Endothelial cell of umbilical vein (primary cell): ENCODE measurements around the gene SORCS1. TPM values are rescaled to one million over a fixed set of nuclear protein-coding genes. Genes with fewer than 3 reads are reported as not detected.

ENCODE experiments used
- BruUV-seq: library from RNA; stranded (reverse); fragments of 400-500 nt; replicated peaks from 2 replicates; lab custom pipeline; 2021; lab: Mats Ljungman, UMichigan
- CTCF ChIA-PET: fragments of 300-600, 350-600 bp; sonication (Branson Sonifier 250); formaldehyde crosslinking; loops from one replicate; lab custom pipeline; 2021; ENCODE audit warnings: antibody characterized with exemption, inconsistent platforms; lab: Charles Lee
- POLR2A ChIA-PET: fragments of 300-600, 350-600 bp; sonication (Branson Sonifier 250); formaldehyde crosslinking; loops from one replicate; lab custom pipeline; 2021; ENCODE audit warnings: antibody characterized with exemption, inconsistent platforms; lab: Charles Lee
- DNase-seq: peaks from one replicate; pipeline ENCODE4 v3.0.0-alpha.2; 2011; ENCODE audit warnings: low read depth, low spot score
- FAIRE-seq: peaks from 2 replicates; lab custom pipeline; 2011; peaks lifted over from hg19 to GRCh38; lab: Jason Lieb, UNC
- H2AFZ ChIP-seq: 2 replicates; pipeline ENCODE4 v1.6.0; 2012; ENCODE audit warnings: low read depth, low read length, control low read depth, inconsistent platforms
- H3K27ac ChIP-seq: 2 replicates; pipeline ENCODE4 v1.5.1; 2011; ENCODE audit warnings: low read depth, mild to moderate bottlenecking, control low read depth, low read length, moderate library complexity; ENCODE audit not compliant: insufficient read depth
- H3K27me3 ChIP-seq, 2 experiments: 2 replicates each; pipeline versions ENCODE4 v1.6.0 to v1.6.1; 2011; ENCODE audit warnings: low read length in 2 of 2, mixed read lengths in 1 of 2; ENCODE audit not compliant: control insufficient read depth in 2 of 2, insufficient read depth in 2 of 2
- H3K36me3 ChIP-seq, 2 experiments: 2 replicates in 1 of 2; 3 replicates in 1 of 2; pipeline ENCODE4 v1.5.1; 2011; ENCODE audit warnings: low read length in 2 of 2, mild to moderate bottlenecking in 1 of 2, moderate library complexity in 1 of 2; ENCODE audit not compliant: control insufficient read depth in 2 of 2, insufficient read depth in 2 of 2; ENCODE audit errors: extremely low read depth in 1 of 2
- H3K4me1 ChIP-seq: 3 replicates; pipeline ENCODE4 v1.5.1; 2011; ENCODE audit warnings: mild to moderate bottlenecking, low read length; ENCODE audit not compliant: control insufficient read depth, insufficient read depth; ENCODE audit errors: extremely low read depth
- H3K4me2 ChIP-seq: 2 replicates; pipeline ENCODE4 v1.6.1; 2011; ENCODE audit warnings: low read length, control low read depth, mixed read lengths; ENCODE audit not compliant: insufficient read depth
- H3K4me3 ChIP-seq, 3 experiments: fragments of 200-600 bp in 1 of 3; sonication (generic), shearing (Covaris generic) in 1 of 3; replicated peaks in 1 of 3; 2 replicates each; pipeline ENCODE4 v1.5.1; 2011 to 2016; ENCODE audit warnings: control low read depth in 3 of 3, low read length in 3 of 3, mild to moderate bottlenecking in 2 of 3, inconsistent platforms in 1 of 3, low read depth in 1 of 3, moderate library complexity in 1 of 3; ENCODE audit not compliant: insufficient read depth in 1 of 3
- H3K79me2 ChIP-seq: 2 replicates; pipeline ENCODE4 v1.6.0; 2012; ENCODE audit warnings: low read length, inconsistent platforms; ENCODE audit not compliant: control insufficient read depth, insufficient read depth
- H3K9ac ChIP-seq: replicated peaks from 2 replicates; pipeline ENCODE3; 2011; ENCODE audit warnings: low read length, control low read depth; ENCODE audit not compliant: insufficient read depth; ENCODE audit errors: extremely low read depth
- H3K9me1 ChIP-seq: replicated peaks from 3 replicates; pipeline ENCODE4 v1.6.0; 2011; ENCODE audit warnings: mild to moderate bottlenecking, low read length; ENCODE audit not compliant: control insufficient read depth, insufficient read depth; ENCODE audit errors: extremely low read depth
- H3K9me3 ChIP-seq: replicated peaks from 2 replicates; pipeline ENCODE4 v1.5.1; 2012; ENCODE audit warnings: low read length, inconsistent platforms; ENCODE audit not compliant: control insufficient read depth, insufficient read depth
- H4K20me1 ChIP-seq: replicated peaks from 2 replicates; pipeline ENCODE3; 2011; ENCODE audit warnings: mild to moderate bottlenecking, low read length; ENCODE audit not compliant: control insufficient read depth, insufficient read depth; ENCODE audit errors: extremely low read depth
- EZH2 ChIP-seq: IDR thresholded peaks from 2 replicates; pipeline ENCODE4 v1.6.1; 2012; ENCODE audit warnings: borderline replicate concordance, low read depth, mild to moderate bottlenecking, moderate library complexity, low read length, inconsistent platforms; ENCODE audit not compliant: severe bottlenecking
- GATA2 ChIP-seq: IDR thresholded peaks from 2 replicates; pipeline ENCODE4 v1.7.0; 2011; ENCODE audit warnings: low read depth, mild to moderate bottlenecking, moderate library complexity, mixed read lengths, low read length; ENCODE audit not compliant: insufficient read length, insufficient read depth
- MYC ChIP-seq: IDR thresholded peaks from one replicate; pipeline ENCODE4 v1.6.1; 2011; ENCODE audit warnings: mild to moderate bottlenecking, low read depth, low read length
- POLR2A ChIP-seq: IDR thresholded peaks from 2 replicates; pipeline ENCODE4 v1.6.1; 2012; ENCODE audit warnings: low read depth, mild to moderate bottlenecking, control low read depth, low read length
- POLR2AphosphoS5 ChIP-seq: IDR thresholded peaks from 2 replicates; pipeline ENCODE4 v1.6.1; 2012; ENCODE audit warnings: low read depth, mild to moderate bottlenecking, control low read depth, low read length, moderate library complexity; ENCODE audit not compliant: insufficient read depth
- dilution Hi-C: fragments of 300-500 bp; cut with MboI; formaldehyde crosslinking; loops from one replicate; pipeline ENCODE4 v1.15.0; 2019; ENCODE audit warnings: low sequenced_read_pairs; ENCODE audit not compliant: extremely low pct_ligation_motif_present
- intact Hi-C: fragments of 100-400 bp; cut with micrococcal nuclease; formaldehyde crosslinking; loops from one replicate; pipeline ENCODE4 v1.10.0; 2022
- polyA plus RNA-seq, 4 experiments: library from polyadenylated mRNA; depleted of rRNA in 3 of 4; stranded (reverse) in 3 of 4; unstranded in 1 of 4; fragments of >200 nt; gene quantifications; 2 replicates each; pipeline versions ENCODE4 v1.2.1 to v1.2.3, GENCODE V29; 2011 to 2012; ENCODE audit warnings: missing spikeins in 1 of 4
- total RNA-seq: library from RNA; stranded (reverse); gene quantifications from 2 replicates; pipeline ENCODE4 v1.2.3, GENCODE V29; 2021
- TF ChIP-seq, protein P1 (sequence below): IDR thresholded peaks from 2 replicates; pipeline ENCODE4 v1.6.1; 2011; ENCODE audit not compliant: insufficient read depth, insufficient read length
- TF ChIP-seq, protein P2 (sequence below), 2 donors: IDR thresholded peaks; 1 replicate in 1 of 2; 2 replicates in 1 of 2; pipeline ENCODE4 v1.5.1; 2011; ENCODE audit warnings: low read length in 2 of 2, mild to moderate bottlenecking in 2 of 2, moderate library complexity in 2 of 2, control low read depth in 1 of 2, inconsistent platforms in 1 of 2, low read depth in 1 of 2; ENCODE audit not compliant: insufficient read depth in 1 of 2; ENCODE audit errors: extremely low read depth in 1 of 2

SORCS1 gene
- total and polyA plus RNA-seq, 2 donors (not counting 3 experiments of a cell fraction or from before 2014, with no cell fraction given), result not detected

DNA sequence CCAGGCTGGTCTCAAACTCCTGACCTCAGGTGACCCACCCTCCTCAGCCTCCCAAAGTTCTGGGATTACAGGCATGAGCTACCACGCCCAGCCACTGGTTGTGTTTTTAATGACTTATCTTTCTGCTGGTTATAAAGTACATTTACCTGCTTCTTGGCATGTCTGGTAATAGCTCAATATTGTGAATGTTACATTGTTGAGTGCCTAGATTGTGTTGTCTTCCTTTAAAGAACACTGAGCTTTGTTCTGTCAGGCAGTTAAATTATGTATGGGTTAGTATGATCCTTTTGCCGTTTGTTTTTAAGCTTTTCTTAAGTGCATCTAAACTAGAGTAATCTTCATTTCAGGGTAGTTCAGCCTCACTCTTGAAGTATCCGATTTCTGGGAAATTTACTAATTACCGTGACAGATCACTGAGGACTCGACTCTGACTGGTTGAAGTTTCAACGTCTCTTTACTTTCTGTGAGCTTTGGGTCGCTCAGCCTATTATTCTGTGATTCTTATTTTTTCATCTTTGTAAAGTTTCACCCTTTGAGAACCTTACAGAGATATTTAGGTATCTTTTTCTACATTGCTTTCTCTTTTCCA, 617.4 kb downstream of the SORCS1 start:
- DNase-seq (no peak), FAIRE-seq (no peak)
- no TSS peak for BruUV-seq
- Histone ChIP-seq H2AFZ (no peak overlapping the region), H3K9me3 (peaks cover 5% of the 10 kb centered on the region), H3K27ac (no peak overlapping the region), H3K79me2 (no peaks in the 10 kb centered on the region), H3K27me3 (no peaks in the 10 kb centered on the region), H3K36me3 (no peaks in the 10 kb centered on the region), H3K4me1 (no peaks in the 10 kb centered on the region), H3K9ac (no peak overlapping the region), H3K4me3 (no peak overlapping the region), H3K9me1 (no peaks in the 10 kb centered on the region), H4K20me1 (no peaks in the 10 kb centered on the region), H3K4me2 (no peak overlapping the region)
- CTCF ChIA-PET, result no interaction called here
- POLR2A ChIA-PET, result no interaction called here
- no peak for TF ChIP-seq POLR2AphosphoS5
- TF ChIP-seq GATA2, result no peak
- no peak for TF ChIP-seq EZH2
- TF ChIP-seq, protein P1, sequence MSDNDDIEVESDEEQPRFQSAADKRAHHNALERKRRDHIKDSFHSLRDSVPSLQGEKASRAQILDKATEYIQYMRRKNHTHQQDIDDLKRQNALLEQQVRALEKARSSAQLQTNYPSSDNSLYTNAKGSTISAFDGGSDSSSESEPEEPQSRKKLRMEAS, result no peak
- no peak for TF ChIP-seq POLR2A
- TF ChIP-seq MYC, result no peak
- TF ChIP-seq, protein P2, sequence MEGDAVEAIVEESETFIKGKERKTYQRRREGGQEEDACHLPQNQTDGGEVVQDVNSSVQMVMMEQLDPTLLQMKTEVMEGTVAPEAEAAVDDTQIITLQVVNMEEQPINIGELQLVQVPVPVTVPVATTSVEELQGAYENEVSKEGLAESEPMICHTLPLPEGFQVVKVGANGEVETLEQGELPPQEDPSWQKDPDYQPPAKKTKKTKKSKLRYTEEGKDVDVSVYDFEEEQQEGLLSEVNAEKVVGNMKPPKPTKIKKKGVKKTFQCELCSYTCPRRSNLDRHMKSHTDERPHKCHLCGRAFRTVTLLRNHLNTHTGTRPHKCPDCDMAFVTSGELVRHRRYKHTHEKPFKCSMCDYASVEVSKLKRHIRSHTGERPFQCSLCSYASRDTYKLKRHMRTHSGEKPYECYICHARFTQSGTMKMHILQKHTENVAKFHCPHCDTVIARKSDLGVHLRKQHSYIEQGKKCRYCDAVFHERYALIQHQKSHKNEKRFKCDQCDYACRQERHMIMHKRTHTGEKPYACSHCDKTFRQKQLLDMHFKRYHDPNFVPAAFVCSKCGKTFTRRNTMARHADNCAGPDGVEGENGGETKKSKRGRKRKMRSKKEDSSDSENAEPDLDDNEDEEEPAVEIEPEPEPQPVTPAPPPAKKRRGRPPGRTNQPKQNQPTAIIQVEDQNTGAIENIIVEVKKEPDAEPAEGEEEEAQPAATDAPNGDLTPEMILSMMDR (IDR thresholded peaks at IDR 0.05; ENCODE audit: extremely low read depth in 1 of 2, insufficient read depth in 1 of 2, low read depth in 1 of 2, low read length in 2 of 2), result no peak
- intact Hi-C loops (no loop called here), dilution Hi-C loops (no loop called here)
